NK-92 treated with Interleukin-12 subunit alpha and Interleukin-12 subunit beta, amount 100 ng/mL, for 24 hours (cell line): ENCODE measurements around the gene CAPS.
"Not testable (repeated sequence)": the region's sequence is repeated elsewhere in the genome, so short reads cannot be mapped to it uniquely, and the experiment has no call there.

ENCODE experiments used
- DNase-seq: peaks from one replicate; lab custom pipeline; 2025; lab: John Stamatoyannopoulos, UW

The CAPS gene

DNA sequence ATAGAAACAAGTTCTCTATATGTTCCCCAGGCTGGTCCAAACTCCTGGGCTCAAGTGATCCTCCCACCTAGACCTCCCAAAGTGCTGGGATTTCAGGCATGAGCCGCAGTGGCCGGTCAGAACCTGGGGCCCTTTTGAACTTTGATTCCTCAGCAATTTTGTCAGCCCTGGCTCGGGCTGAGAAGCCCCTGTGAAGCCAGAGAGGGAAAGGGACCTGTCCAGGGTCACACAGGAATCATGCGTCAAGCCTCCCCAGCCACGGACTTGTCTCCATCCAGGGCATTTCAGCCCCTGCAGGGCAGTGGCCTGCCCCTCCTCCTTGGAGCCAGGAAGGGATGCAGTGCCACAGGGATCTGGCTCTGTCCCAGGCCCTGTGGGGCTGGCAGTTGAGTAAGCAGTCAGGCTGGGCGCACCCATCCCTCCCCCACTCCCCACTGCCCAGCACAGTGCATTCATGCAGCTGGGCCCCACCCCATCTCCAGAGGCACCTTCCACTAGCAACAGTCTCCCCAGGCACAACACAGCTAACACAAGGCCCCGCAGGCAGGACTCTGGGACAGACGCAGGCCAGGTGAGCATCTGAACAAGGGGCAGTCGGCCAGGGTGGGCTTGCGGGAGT is at the start of gene CAPS:
TSS of gene CAPS (plus strand) at position 516 of the 619 bp plus-strand sequence. CDS start 153 bp downstream, outside the sequence.
- no peak for DNase-seq

DNA sequence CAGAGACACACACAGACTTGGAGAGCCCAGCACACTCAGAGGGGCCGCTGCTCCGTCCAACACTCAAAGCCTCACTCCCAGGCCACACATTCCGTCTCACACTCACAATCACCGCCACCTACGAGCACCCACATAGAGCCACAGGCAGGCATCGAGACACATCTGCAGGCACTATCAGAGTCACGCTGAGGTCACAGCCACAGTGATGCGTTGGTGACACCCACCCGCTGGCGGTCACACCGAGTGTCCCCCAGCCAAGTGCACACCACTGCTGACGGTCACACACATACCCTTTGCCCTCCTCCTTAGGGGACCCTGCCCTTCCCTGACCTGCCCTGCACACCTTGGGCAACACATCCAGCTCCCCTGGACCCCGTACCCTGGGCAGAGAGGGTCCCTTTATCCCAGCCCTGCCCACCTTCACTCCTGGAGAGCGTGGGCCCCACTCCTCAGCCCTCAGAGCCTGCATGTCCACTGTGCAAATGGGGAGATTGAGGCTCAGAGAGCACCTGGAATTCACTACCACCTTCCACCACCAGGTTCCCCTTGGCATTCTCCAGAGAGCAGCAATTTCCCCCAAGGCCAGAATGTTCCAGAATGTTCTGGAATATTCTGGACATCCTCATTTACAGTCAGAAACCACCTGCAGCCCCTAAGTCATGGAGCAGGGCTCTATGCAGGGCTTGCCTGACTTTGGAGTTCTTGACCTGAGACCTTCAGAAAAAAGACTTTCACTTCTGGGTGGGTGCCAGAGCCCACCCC is 49.1 kb upstream of the CAPS start:
- no peak for DNase-seq

- DNase-seq, result no peak
Measured at GRCh38 chr19:5865772-5866171, 48.3 kb upstream of the CAPS start.

GRCh38 chr19:5867201-5868136 is 46.6 kb upstream of the CAPS start:
- DNase-seq, result no peak

DNA sequence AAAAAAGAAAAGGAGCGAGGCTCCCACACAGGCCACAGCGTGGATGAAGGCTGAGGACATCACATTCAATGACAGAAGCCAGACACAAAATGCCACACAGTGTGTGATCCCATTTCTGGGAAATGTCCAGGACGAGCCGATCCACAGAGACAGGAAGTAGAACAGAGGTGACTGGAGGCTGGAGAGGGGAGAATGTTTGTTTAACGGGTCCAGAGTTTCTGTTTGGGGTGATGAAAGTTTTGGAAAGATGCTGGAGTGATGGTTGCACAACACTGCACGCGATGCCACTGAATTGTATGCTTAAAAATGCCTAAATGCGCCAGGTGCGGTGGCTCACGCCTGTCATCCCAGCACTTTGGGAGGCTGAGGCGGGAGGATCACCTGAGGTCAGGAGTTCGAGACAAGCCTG is 43.1 kb upstream of the CAPS start:
- no peak for DNase-seq

GRCh38 chr19:5873617-5874199 is 40.3 kb upstream of the CAPS start:
- no peak for DNase-seq

GRCh38 chr19:5874496-5874895 is 39.6 kb upstream of the CAPS start:
- not testable (repeated sequence) for DNase-seq

DNA sequence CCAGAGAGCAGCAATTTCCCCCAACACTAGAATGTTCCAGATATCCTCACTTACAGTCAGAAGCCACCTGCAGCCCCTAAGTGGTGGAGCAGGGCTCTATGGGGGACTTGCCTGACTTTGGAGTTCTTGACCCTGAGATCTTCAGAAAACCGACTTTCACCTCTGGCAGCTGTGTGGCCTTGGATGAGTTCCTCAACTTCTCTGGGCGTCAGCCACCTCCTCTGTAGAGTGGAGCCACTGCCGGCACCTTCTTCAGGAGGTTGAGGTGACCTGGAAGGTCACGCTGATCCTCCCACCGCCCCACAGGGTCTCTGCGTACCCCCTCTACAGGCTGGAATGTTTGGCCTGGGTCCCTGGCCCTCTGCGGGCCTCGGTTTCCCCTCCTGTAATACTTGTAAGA is 36.6 kb upstream of the CAPS start:
- DNase-seq, result no peak

- no peak for DNase-seq
Measured at GRCh38 chr19:5877882-5878281, 36.2 kb upstream of the CAPS start.

- no peak for DNase-seq
Measured at GRCh38 chr19:5880196-5880595, 33.9 kb upstream of the CAPS start.

GRCh38 chr19:5880604-5881078 is 33.4 kb upstream of the CAPS start:
- DNase-seq, result no peak

GRCh38 chr19:5881543-5882299 is 32.3 kb upstream of the CAPS start:
- DNase-seq, result no peak

DNA sequence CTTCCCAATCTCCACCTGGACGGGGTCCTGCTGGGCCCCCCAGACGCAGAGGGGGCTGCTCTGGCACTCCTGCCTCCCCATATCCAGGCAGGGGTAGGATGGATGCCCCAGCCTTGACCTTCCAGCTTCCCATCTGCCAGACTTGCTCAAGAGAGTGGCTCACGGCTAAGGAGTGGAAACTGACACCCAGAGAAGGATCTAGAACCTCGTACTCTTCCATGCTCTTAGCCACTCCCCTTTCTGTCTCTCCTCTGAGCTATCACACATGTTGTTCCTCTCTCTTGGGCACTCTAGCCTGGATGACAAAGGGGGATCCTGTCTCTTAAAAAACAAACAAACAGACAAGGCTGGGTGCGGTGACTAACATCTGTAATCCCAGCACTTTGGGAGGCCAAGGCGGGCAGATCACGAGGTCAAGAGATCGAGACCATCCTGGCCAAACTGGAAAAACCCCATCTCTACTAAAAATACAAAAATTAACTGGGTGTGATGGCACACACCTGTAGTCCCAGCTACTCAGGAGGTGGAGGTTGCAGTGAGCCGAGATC is 31.6 kb upstream of the CAPS start:
- no peak for DNase-seq

DNA sequence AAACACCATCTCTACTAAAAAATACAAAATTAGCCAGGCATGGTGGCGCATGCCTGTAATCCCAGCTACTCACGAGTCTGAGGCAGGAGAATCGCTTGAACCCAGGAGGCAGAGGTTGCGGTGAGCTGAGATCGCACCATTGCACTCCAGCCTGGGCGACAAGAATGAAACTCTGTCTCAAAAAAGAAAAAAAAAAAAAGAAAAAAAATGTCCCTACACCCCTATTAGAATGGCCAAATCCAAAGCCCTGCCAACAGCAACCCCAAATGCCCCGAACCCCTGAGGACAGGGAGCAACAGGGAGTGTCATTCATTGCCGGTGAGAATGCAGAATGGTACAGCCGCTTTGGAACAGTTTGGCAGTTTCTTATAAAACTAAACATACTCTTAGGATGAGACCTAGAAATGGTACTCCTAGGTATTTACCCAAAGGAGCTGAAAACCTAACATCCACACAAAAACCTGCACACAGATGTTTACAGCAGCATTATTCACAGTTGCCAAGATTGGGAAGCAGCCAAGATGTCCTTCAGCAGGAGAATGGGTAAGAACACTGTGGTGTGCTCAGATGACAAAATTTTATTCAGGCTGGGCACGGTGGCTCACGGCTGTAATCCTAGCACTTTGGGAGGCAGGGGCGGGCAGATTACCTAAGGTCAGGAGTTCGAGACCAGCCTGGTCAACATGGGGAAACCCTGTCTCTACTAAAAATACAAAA is 30.7 kb upstream of the CAPS start:
- DNase-seq, result not testable (repeated sequence)

DNA sequence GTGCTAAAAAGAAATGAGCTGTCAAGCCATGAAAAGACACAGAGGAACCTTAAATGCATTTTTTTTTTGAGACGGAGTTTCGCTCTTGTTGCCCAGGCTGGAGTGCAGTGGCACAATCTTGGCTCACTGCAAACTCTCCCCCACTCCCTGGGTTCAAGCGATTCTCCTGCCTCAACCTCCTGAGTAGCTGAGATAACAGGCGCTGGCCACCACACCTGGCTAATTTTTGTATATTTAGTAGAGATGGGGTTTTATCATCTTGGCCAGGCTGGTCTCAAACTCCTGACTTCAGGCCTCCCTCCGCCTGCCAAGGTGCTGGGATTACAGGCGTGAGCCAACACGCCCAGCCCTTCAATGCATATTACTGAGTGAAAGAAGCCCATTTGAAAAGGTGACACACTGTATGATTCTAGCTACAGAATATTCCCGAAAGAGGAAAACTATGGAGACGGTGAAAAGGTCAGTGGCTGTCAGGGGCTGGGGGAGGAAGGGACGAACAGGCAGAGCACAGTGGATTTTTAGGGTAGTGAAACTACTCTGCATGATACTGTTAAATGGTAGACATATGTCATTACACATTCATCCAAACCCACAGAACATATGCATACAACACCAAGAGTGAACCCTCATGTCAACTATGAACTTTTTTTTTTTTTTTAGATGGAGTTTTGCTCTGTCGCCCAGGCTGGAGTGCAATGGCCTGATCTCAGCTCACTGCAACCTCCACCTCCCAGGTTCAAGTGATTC is 29.8 kb upstream of the CAPS start:
- DNase-seq, result not testable (repeated sequence)

DNA sequence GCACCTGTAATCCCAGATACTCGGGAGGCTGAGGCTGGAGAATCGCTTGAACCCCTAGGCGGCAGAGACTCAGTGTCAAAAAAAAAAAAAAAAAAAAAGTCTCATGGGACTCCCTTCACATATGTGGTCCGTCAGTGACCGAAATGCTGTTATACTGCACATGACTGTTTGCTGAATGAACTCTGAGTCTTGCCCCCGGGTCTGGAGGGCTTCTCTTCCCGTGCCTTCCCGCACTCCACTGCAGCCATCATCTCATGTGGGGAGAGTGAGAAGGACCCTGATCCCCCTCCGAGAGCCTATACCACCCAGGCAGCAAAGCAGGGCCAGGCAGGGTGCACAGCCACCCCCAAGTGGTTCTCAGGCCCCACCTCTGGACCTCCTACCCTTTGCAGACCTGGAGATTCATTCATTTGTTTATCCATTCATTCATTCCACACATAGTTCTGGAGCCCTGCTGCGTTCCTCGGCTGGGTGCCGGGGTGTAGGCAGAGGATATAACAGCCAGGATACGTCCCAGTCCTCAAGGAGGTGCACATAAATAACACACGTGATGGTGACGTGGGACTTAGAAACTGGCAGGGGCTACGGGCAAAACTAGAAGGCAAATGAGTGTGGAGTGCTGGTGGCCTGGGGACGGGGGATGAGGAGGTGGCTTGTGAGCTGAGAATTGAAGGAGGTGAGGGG is 24.6 kb upstream of the CAPS start:
- no peak for DNase-seq

GRCh38 chr19:5890099-5890498 is 24.0 kb upstream of the CAPS start:
- DNase-seq, result no peak

- DNase-seq, result no peak
Measured at GRCh38 chr19:5891572-5891937, 22.5 kb upstream of the CAPS start.
